ENCODE data around the gene PLA2G6.

PLA2G6 gene

GRCh38 chr22:38214302-38215056, 32.8 kb upstream of the PLA2G6 start:
- peak; percentile 70 for DNase-seq

- no peak for DNase-seq
Observed at GRCh38 chr22:38213990-38214301, 32.3 kb upstream of the PLA2G6 start.

GRCh38 chr22:38213319-38213989, 31.8 kb upstream of the PLA2G6 start:
- no peak for DNase-seq

GRCh38 chr22:38212442-38212841, 30.8 kb upstream of the PLA2G6 start:
- DNase-seq, result no peak

- DNase-seq, result no peak
Observed at GRCh38 chr22:38211556-38211955, 29.9 kb upstream of the PLA2G6 start.

GRCh38 chr22:38208551-38208968, 26.9 kb upstream of the PLA2G6 start:
- DNase-seq, result no peak

GRCh38 chr22:38207898-38208432, 26.3 kb upstream of the PLA2G6 start:
- no peak for DNase-seq

GRCh38 chr22:38205261-38206128, 23.9 kb upstream of the PLA2G6 start:
- no peak for DNase-seq

- no peak for DNase-seq
Observed at GRCh38 chr22:38204784-38205183, 23.2 kb upstream of the PLA2G6 start.

- DNase-seq, result no peak
Observed at GRCh38 chr22:38203855-38204514, 22.4 kb upstream of the PLA2G6 start.

GRCh38 chr22:38203090-38203810, 21.6 kb upstream of the PLA2G6 start:
- DNase-seq, result peak; percentile 36

GRCh38 chr22:38202437-38203089, 20.9 kb upstream of the PLA2G6 start:
- DNase-seq, result peak; percentile 47

- DNase-seq, result peak; percentile 91
Observed at GRCh38 chr22:38201711-38202436, 20.2 kb upstream of the PLA2G6 start, which contains the start of gene MAFF. TSS of gene MAFF (plus strand) at chr22:38201994. CDS start at chr22:38213854, 11,860 bp downstream.

GRCh38 chr22:38201371-38201710, 19.7 kb upstream of the PLA2G6 start:
- DNase-seq, result no peak

- no peak for DNase-seq
Observed at GRCh38 chr22:38199826-38200559, 18.4 kb upstream of the PLA2G6 start.

GRCh38 chr22:38196791-38197419, 15.3 kb upstream of the PLA2G6 start:
- no peak for DNase-seq

- DNase-seq, result no peak
Observed at GRCh38 chr22:38193580-38193979, 11.9 kb upstream of the PLA2G6 start.

- DNase-seq, result no peak
Observed at GRCh38 chr22:38192475-38192863, 10.8 kb upstream of the PLA2G6 start.

- DNase-seq, result no peak
Observed at GRCh38 chr22:38191731-38192474, 10.3 kb upstream of the PLA2G6 start.

All from activated CD8-positive, alpha-beta memory T cell treated with anti-CD3 and anti-CD28 coated beads, Interleukin-2, amount 50 U/mL, for 4 hours (primary cell).